GM12892 (cell line): ENCODE measurements around the gene MTX1.
"Not testable (repeated sequence)": the region's sequence is repeated elsewhere in the genome, so short reads cannot be mapped to it uniquely, and the experiment has no call there.

Source experiments
- POLR2A ChIP-seq: IDR thresholded peaks from 2 replicates; pipeline ENCODE4 v1.6.1; 2011; ENCODE audit warnings: low read depth, low read length, control low read depth
- POLR2AphosphoS5 ChIP-seq: IDR thresholded peaks from 2 replicates; pipeline ENCODE4 v1.6.1; 2011; ENCODE audit warnings: low read depth, low read length, control low read depth
- TAF1 ChIP-seq: IDR thresholded peaks from 2 replicates; pipeline ENCODE4 v1.6.1; 2011; ENCODE audit warnings: low read depth, mild to moderate bottlenecking, control low read depth, low read length, borderline replicate concordance

- TF ChIP-seq POLR2A, POLR2AphosphoS5, TAF1: not testable (repeated sequence)
These were observed 45.9 kb upstream of the MTX1 start for GRCh38 chr1:155162631-155163030.
